Activated gamma-delta T cell (primary cell): ENCODE measurements around the gene TDO2.
"Not testable (repeated sequence)": the region's sequence is repeated elsewhere in the genome, so short reads cannot be mapped to it uniquely, and the experiment has no call there.

Source experiments
- DNase-seq: peaks from one replicate; lab custom pipeline; 2025; lab: John Stamatoyannopoulos, UW
- total RNA-seq, 2 donors: gene quantifications; one replicate each; lab custom pipeline; 2026; lab: John Stamatoyannopoulos, UW

The TDO2 gene
- 0 reads per million in 2 donors for total RNA-seq

- DNase-seq = no peak
Measured at GRCh38 chr4:155903453-155903852, at the start of gene TDO2. TSS of gene TDO2 (plus strand) at chr4:155903696. CDS start at chr4:155903759, 63 bp downstream.

- DNase-seq = no peak
Measured at GRCh38 chr4:155854582-155855226, 48.8 kb upstream of the TDO2 start.

- no peak for DNase-seq
Measured at GRCh38 chr4:155855897-155856296, 47.6 kb upstream of the TDO2 start.

- no peak for DNase-seq
Measured at GRCh38 chr4:155866177-155866576, 37.3 kb upstream of the TDO2 start, which contains the start of gene ASIC5. TSS of gene ASIC5 (minus strand) at chr4:155866277. CDS start at chr4:155866226, 51 bp downstream.

DNA sequence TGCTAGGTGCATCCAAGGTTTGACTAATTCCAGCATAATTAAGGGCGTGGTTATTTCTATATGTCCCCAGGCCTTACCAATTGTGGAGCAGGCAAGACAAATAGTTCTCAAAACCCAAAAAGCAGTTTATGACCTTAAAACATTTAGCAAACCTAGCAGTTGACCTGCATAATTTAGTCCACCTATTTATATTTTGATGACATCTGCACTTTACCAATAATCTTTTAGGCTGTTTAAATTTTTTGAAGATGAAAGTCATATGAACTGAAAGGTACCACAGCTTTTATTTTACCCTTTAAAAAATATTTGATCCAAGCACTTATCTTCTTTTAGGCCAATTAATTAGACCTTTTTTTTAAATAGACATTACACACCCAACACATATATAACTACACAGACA lies 27.6 kb upstream of the TDO2 start:
- DNase-seq = no peak

GRCh38 chr4:155877971-155878370 lies 25.5 kb upstream of the TDO2 start:
- DNase-seq = no peak

- DNase-seq = no peak
Measured at GRCh38 chr4:155878611-155879010, 24.9 kb upstream of the TDO2 start.

GRCh38 chr4:155879767-155880166 lies 23.7 kb upstream of the TDO2 start:
- DNase-seq = no peak

DNA sequence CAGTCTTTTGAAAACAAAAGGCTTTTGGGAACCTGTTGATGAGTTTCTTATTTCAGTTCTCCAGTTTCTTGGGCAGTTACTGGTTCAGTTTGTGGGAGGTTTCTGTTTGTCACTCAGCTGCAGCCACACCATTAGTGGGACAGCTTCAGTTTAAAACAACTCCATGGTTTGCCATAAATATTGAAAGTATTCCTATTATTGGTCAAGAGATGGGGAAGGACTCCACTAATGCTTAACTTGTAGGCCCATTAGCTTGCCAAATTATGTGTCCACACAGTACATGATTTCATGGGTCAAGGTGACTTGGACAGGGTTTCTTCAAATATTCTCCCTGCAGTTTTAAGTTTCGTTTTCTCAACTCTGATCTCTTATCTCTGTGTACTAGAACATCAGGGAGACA lies 21.9 kb upstream of the TDO2 start:
- no peak for DNase-seq

GRCh38 chr4:155883895-155884294 lies 19.6 kb upstream of the TDO2 start:
- DNase-seq = no peak

DNA sequence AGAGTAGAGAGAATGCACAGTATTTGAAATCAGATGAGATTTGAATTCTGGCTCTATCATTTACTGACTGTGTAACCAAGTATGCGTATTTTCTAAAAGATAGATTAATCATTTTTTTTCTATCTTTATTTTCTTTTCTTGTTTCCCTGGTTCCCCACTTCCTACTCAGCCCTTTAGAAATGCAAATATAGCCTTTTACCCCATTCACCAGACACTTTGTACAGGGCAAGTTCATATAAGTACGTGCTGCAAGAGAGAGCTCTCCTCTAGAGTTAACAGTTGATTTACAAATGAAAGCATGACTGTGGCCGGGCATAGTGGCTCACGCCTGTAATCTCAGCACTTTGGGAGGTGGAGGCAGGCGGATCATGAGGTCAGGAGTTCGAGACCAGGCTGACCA lies 17.8 kb upstream of the TDO2 start:
- DNase-seq = no peak

DNA sequence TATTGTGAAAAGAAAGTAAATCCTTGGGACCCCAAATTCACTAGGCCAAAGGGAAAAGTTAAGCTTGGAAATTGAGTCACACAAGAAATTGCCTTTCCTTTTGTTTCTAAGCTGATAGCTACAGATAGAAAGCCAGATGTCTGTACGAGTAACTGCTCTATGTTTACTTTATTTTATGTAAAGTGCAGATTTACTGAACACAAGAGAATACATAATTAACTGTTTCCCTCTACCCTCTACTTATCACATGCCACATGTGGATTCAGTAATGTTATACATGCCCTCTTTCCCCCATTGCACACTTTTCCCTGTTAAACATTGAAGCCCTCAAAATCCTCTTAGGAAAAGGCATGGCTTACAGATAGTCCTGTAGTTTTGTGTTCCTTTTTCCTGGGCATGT lies 16.5 kb upstream of the TDO2 start:
- DNase-seq = no peak

GRCh38 chr4:155887847-155888570 lies 15.5 kb upstream of the TDO2 start:
- DNase-seq = no peak

- no peak for DNase-seq
Measured at GRCh38 chr4:155889031-155889793, 14.3 kb upstream of the TDO2 start.

DNA sequence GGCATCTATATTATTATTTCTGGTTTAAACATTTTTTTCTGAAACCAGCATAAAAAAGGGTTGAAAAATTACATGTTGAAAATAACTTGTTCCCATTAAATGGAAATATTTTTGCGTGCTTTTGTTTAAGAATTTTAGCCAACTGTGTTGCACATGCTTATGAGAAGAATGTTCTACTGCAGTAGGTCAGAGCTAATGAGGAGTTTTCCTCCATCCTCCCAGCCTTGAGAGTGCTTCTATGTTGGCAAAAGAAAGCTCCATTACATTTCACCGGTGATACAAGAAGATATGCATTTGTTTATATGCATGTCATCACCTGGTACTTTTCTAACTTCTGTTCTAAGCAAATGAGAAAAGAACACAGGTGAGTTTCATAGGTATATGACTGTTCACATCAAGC lies 13.6 kb upstream of the TDO2 start:
- DNase-seq = no peak

- DNase-seq = no peak
Measured at GRCh38 chr4:155891058-155891457, 12.4 kb upstream of the TDO2 start.

- not testable (repeated sequence) for DNase-seq
Measured at GRCh38 chr4:155898371-155898770, 5.1 kb upstream of the TDO2 start.

- no peak for DNase-seq
Measured at GRCh38 chr4:155899891-155900290, 3.6 kb upstream of the TDO2 start.

DNA sequence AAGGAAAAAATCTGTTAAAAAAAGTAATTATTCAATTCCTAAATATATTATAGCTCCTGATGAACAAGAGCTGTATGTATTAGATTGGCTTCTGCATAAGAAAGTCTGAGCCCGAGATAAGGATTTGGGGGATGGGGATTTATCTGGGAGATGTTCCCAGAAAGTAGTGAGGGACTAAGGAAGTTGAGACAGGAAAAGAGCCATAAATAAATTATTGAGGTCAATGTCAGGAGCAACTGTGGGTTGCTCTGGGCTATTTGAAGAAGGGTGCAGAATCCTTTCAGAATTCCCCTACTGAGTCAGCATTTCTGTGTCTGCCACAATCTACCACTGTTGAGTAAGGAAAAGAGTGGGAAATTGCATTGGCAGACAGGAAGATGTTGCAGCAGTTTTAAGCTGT lies 3.1 kb upstream of the TDO2 start:
- DNase-seq = no peak

GRCh38 chr4:155901013-155901412 lies 2.5 kb upstream of the TDO2 start:
- no peak for DNase-seq

- DNase-seq = no peak
Measured at GRCh38 chr4:155904331-155904730, 835 bp downstream of the TDO2 start.

- no peak for DNase-seq
Measured at GRCh38 chr4:155906554-155907247, 3.2 kb downstream of the TDO2 start.
